H1 (cell line): ENCODE results near the gene UIMC1. TPM values are rescaled to one million over a fixed set of nuclear protein-coding genes. Genes with fewer than 3 reads are reported as not detected.

Source experiments
- CTCF ChIA-PET: fragments of 300-600 bp; sonication (Branson Sonifier 250); formaldehyde crosslinking; loops from one replicate; lab custom pipeline; 2021; ENCODE audit not compliant: partially characterized antibody; lab: Charles Lee
- POLR2A ChIA-PET: fragments of 300-600 bp; sonication (Branson Sonifier 250); formaldehyde crosslinking; loops from one replicate; lab custom pipeline; 2021; ENCODE audit warnings: inconsistent platforms; ENCODE audit not compliant: partially characterized antibody; lab: Charles Lee
- DNase-seq, 2 experiments: peaks; one replicate each; pipeline versions ENCODE4 v3.0.0 to v3.0.0-alpha.2; 2010 to 2022; ENCODE audit warnings: low spot score in 2 of 2, low read depth in 1 of 2, mixed read lengths in 1 of 2
- FAIRE-seq: peaks from 2 replicates; lab custom pipeline; 2011; peaks lifted over from hg19 to GRCh38; lab: Jason Lieb, UNC
- H2AFZ ChIP-seq: 2 replicates; pipeline ENCODE4 v1.8.1; 2012; ENCODE audit warnings: low read length, inconsistent platforms
- H2AK5ac ChIP-seq: 2 replicates; pipeline ENCODE4 v1.6.1; 2013; ENCODE audit warnings: low read depth, low read length
- H2BK120ac ChIP-seq: replicated peaks from 2 replicates; pipeline ENCODE3; 2013; ENCODE audit warnings: low read depth, low read length, inconsistent platforms
- H2BK12ac ChIP-seq: 2 replicates; pipeline ENCODE4 v1.6.1; 2013; ENCODE audit warnings: low read depth, low read length
- H2BK15ac ChIP-seq: 2 replicates; pipeline ENCODE4 v1.6.1; 2013; ENCODE audit warnings: low read length
- H2BK20ac ChIP-seq: 2 replicates; pipeline ENCODE4 v1.6.1; 2013; ENCODE audit warnings: low read length
- H2BK5ac ChIP-seq: 2 replicates; pipeline ENCODE4 v1.6.1; 2013; ENCODE audit warnings: low read depth, low read length
- H3K14ac ChIP-seq: 2 replicates; pipeline ENCODE4 v1.6.1; 2013; ENCODE audit warnings: inconsistent platforms; ENCODE audit not compliant: insufficient read length
- H3K18ac ChIP-seq: 2 replicates; pipeline ENCODE4 v1.6.1; 2013; ENCODE audit warnings: low read length; ENCODE audit errors: extremely low read depth
- H3K23ac ChIP-seq: 2 replicates; pipeline ENCODE4 v1.6.1; 2013; ENCODE audit warnings: inconsistent platforms; ENCODE audit not compliant: insufficient read length
- H3K23me2 ChIP-seq: 2 replicates; pipeline ENCODE4 v1.6.1; 2013; ENCODE audit warnings: low read depth, low read length
- H3K27ac ChIP-seq: 2 replicates; pipeline ENCODE4 v1.6.1; 2011; ENCODE audit warnings: low read depth, low read length, inconsistent platforms
- H3K27me3 ChIP-seq, 4 experiments: replicated peaks in 1 of 4; 1 replicate in 1 of 4; 2 replicates in 3 of 4; pipeline versions ENCODE4 v1.6.1 to v1.8.1; 2011 to 2013; ENCODE audit warnings: low read length in 3 of 4, mild to moderate bottlenecking in 3 of 4, inconsistent platforms in 2 of 4, mixed read lengths in 2 of 4, moderate library complexity in 1 of 4; ENCODE audit not compliant: control insufficient read depth in 3 of 4, insufficient read depth in 3 of 4; ENCODE audit errors: extremely low read depth in 1 of 4
- H3K36me3 ChIP-seq, 4 experiments: 2 replicates each; pipeline versions ENCODE4 v1.6.1 to v1.8.1; 2011 to 2013; ENCODE audit warnings: mild to moderate bottlenecking in 4 of 4, low read length in 3 of 4, moderate library complexity in 2 of 4, control low read depth in 1 of 4, inconsistent platforms in 1 of 4; ENCODE audit not compliant: insufficient read depth in 4 of 4, control insufficient read depth in 2 of 4
- H3K4ac ChIP-seq: replicated peaks from 2 replicates; pipeline ENCODE3; 2013; ENCODE audit warnings: low read length, low read depth, mixed read lengths, inconsistent platforms; ENCODE audit not compliant: insufficient read length
- H3K4me1 ChIP-seq, 4 experiments: replicated peaks in 1 of 4; 1 replicate in 1 of 4; 2 replicates in 3 of 4; pipeline versions ENCODE4 v1.6.1 to v1.8.1; 2011 to 2013; ENCODE audit warnings: low read length in 3 of 4, inconsistent platforms in 2 of 4, mixed read lengths in 1 of 4; ENCODE audit not compliant: insufficient read depth in 4 of 4, control insufficient read depth in 3 of 4
- H3K4me2 ChIP-seq, 2 experiments: 2 replicates each; pipeline versions ENCODE4 v1.6.1 to v1.8.1; 2011 to 2013; ENCODE audit warnings: low read depth in 2 of 2, low read length in 2 of 2, control low read depth in 1 of 2, inconsistent platforms in 1 of 2, mild to moderate bottlenecking in 1 of 2; ENCODE audit not compliant: insufficient read depth in 1 of 2
- H3K4me3 ChIP-seq, 4 experiments: fragments of 200-600, 300-600 bp in 1 of 4; sonication (generic), shearing (Covaris generic), sonication (Bioruptor Twin) in 1 of 4; 2 replicates each; pipeline versions ENCODE4 v1.5.1 to v1.8.1; 2011 to 2016; ENCODE audit warnings: low read length in 4 of 4, low read depth in 3 of 4, control low read depth in 2 of 4, inconsistent platforms in 2 of 4, mild to moderate bottlenecking in 2 of 4, mixed read lengths in 1 of 4, moderate library complexity in 1 of 4; ENCODE audit not compliant: insufficient read depth in 2 of 4; ENCODE audit errors: extremely low read depth in 1 of 4
- H3K56ac ChIP-seq: replicated peaks from 2 replicates; pipeline ENCODE3; 2013; ENCODE audit warnings: low read depth, mild to moderate bottlenecking, mixed read lengths, low read length, inconsistent platforms; ENCODE audit not compliant: insufficient read length
- H3K79me1 ChIP-seq: 2 replicates; pipeline ENCODE4 v1.6.1; 2013; ENCODE audit warnings: low read depth, low read length, control low read depth
- H3K79me2 ChIP-seq, 2 experiments: 2 replicates each; pipeline versions ENCODE4 v1.6.1 to v1.8.1; 2012 to 2013; ENCODE audit warnings: low read length in 2 of 2, mild to moderate bottlenecking in 2 of 2, inconsistent platforms in 1 of 2; ENCODE audit not compliant: insufficient read depth in 2 of 2, control insufficient read depth in 1 of 2
- H3K9ac ChIP-seq, 4 experiments: replicated peaks in 1 of 4; 1 replicate in 1 of 4; 2 replicates in 3 of 4; pipeline versions ENCODE4 v1.6.1 to v1.8.1; 2011 to 2013; ENCODE audit warnings: low read depth in 3 of 4, low read length in 3 of 4, control low read depth in 2 of 4, mild to moderate bottlenecking in 2 of 4, moderate library complexity in 2 of 4, inconsistent platforms in 1 of 4; ENCODE audit errors: extremely low read depth in 1 of 4
- H3K9me3 ChIP-seq, 2 experiments: 2 replicates each; pipeline versions ENCODE4 v1.6.1 to v1.8.1; 2012 to 2013; ENCODE audit warnings: mild to moderate bottlenecking in 2 of 2, moderate library complexity in 2 of 2, control low read depth in 1 of 2, inconsistent platforms in 1 of 2, low read depth in 1 of 2, low read length in 1 of 2, mixed read lengths in 1 of 2; ENCODE audit not compliant: insufficient read depth in 2 of 2
- H4K20me1 ChIP-seq, 2 experiments: replicated peaks in 1 of 2; 2 replicates each; pipeline versions ENCODE3 to v1.8.1; 2011 to 2013; ENCODE audit warnings: inconsistent platforms in 2 of 2, low read length in 2 of 2, mild to moderate bottlenecking in 1 of 2; ENCODE audit not compliant: insufficient read depth in 2 of 2, control insufficient read depth in 1 of 2
- H4K5ac ChIP-seq: 2 replicates; pipeline ENCODE4 v1.6.1; 2013; ENCODE audit warnings: low read length, low read depth, mixed read lengths, inconsistent platforms; ENCODE audit not compliant: insufficient read length
- H4K8ac ChIP-seq: 2 replicates; pipeline ENCODE4 v1.8.0; 2013; ENCODE audit warnings: mild to moderate bottlenecking, moderate library complexity, low read length, inconsistent platforms; ENCODE audit not compliant: insufficient read depth; ENCODE audit errors: extremely low read depth
- H4K91ac ChIP-seq: replicated peaks from 2 replicates; pipeline ENCODE3; 2013; ENCODE audit warnings: low read length, mixed read lengths, inconsistent platforms; ENCODE audit not compliant: insufficient read length
- BRCA1 ChIP-seq: IDR thresholded peaks from 2 replicates; pipeline ENCODE4 v1.6.1; 2012; ENCODE audit warnings: low read depth, low read length, improper control_type of control experiment
- CBX8 ChIP-seq: fragments of 300-800, 300-1000 bp; sonication (generic); IDR thresholded peaks from 2 replicates; pipeline ENCODE4 v1.7.1; 2016; ENCODE audit warnings: low read depth, low read length, borderline replicate concordance
- CHD2 ChIP-seq: IDR thresholded peaks from 2 replicates; pipeline ENCODE4 v1.6.1; 2012; ENCODE audit warnings: low read length, improper control_type of control experiment
- CTBP2 ChIP-seq: IDR thresholded peaks from 2 replicates; pipeline ENCODE4 v1.7.0; 2011; ENCODE audit warnings: borderline replicate concordance, mild to moderate bottlenecking, moderate library complexity, mixed read lengths, low read length; ENCODE audit not compliant: insufficient read depth, insufficient read length
- PHF8 ChIP-seq: fragments of 200-600 bp; sonication (generic); conservative IDR thresholded peaks from 2 replicates; pipeline ENCODE4 v1.7.1; 2012; ENCODE audit warnings: low read depth, mild to moderate bottlenecking, inconsistent platforms, low read length, moderate library complexity
- RBBP5 ChIP-seq: IDR thresholded peaks from 2 replicates; pipeline ENCODE4 v1.7.1; 2012; ENCODE audit warnings: low read depth, mild to moderate bottlenecking, inconsistent platforms, low read length, moderate library complexity, borderline replicate concordance
- SAP30 ChIP-seq: fragments of 300-600 bp; sonication (generic); IDR thresholded peaks from 2 replicates; pipeline ENCODE4 v1.7.1; 2012; ENCODE audit warnings: low read length, moderate library complexity, mild to moderate bottlenecking, inconsistent platforms; ENCODE audit not compliant: insufficient read depth, insufficient replicate concordance
- SIN3A ChIP-seq, 2 experiments: IDR thresholded peaks in 1 of 2; conservative IDR thresholded peaks in 1 of 2; 2 replicates each; pipeline ENCODE4 v1.6.1; 2011 to 2012; ENCODE audit warnings: low read length in 2 of 2, improper control_type of control experiment in 1 of 2, low read depth in 1 of 2, mild to moderate bottlenecking in 1 of 2
- SIX5 ChIP-seq: IDR thresholded peaks from 2 replicates; pipeline ENCODE4 v1.6.1; 2011; ENCODE audit warnings: mild to moderate bottlenecking, low read depth, low read length
- SP2 ChIP-seq: IDR thresholded peaks from 2 replicates; pipeline ENCODE4 v1.6.1; 2012; ENCODE audit warnings: mild to moderate bottlenecking, low read length, inconsistent platforms
- TAF1 ChIP-seq: IDR thresholded peaks from 2 replicates; pipeline ENCODE4 v1.6.1; 2011; ENCODE audit warnings: mild to moderate bottlenecking, low read depth, low read length
- TEAD4 ChIP-seq: IDR thresholded peaks from 2 replicates; pipeline ENCODE4 v1.6.1; 2012; ENCODE audit warnings: low read depth, low read length, inconsistent platforms, mixed read lengths
- WGBS, 2 experiments: shearing (Covaris generic) in 1 of 2; methylation state at CpG; one replicate each; pipeline versions ENCODE4 v1.1.6 to v1.1.7; 2013 to 2015; ENCODE audit warnings: low lambda C conversion rate in 2 of 2, mixed read lengths in 2 of 2, inconsistent platforms in 1 of 2, low coverage in 1 of 2, missing lambda C conversion rate in 1 of 2; ENCODE audit not compliant: insufficient replicate concordance in 2 of 2, insufficient coverage in 1 of 2, insufficient read length in 1 of 2; ENCODE audit errors: extremely low coverage in 1 of 2, missing lambda C conversion rate in 1 of 2; 5-methylcytosine and 5-hydroxymethylcytosine counted together
- polyA plus RNA-seq, 7 experiments: library from polyadenylated mRNA; depleted of rRNA in 3 of 7; stranded (reverse) in 5 of 7; unstranded in 2 of 7; fragments of >200 nt in 5 of 7; fragments of 200-250 nt in 2 of 7; gene quantifications; 1 replicate in 5 of 7; 2 replicates in 1 of 7; 4 replicates in 1 of 7; pipeline versions ENCODE4 v1.2.1 to v1.2.3, GENCODE V29; 2011 to 2013; ENCODE audit warnings: missing spikeins in 2 of 7, mixed read lengths in 2 of 7
- total RNA-seq: library from RNA; stranded (reverse); fragmentation: NEBNext Ultra II Directional; extraction: Animal tissue kit (Norgen Biotek cat#: 25700); gene quantifications from 2 replicates; pipeline ENCODE4 v1.2.1, GENCODE V29; 2021

UIMC1 gene
- total and polyA plus RNA-seq, 2 of the 8 experiments (the other 6 are each of a cell fraction or from before 2014, with no cell fraction given), result 12.8 to 43.7 TPM

- CTCF ChIA-PET, result interaction anchor here (0.8 to 1.9 kb wide), 5 partner anchors 10 to 230 kb away, joined by 3 to 6 read pairs (median 3); no protein-coding TSS in a partner anchor
- POLR2A ChIA-PET, result interaction anchor here (1.1 to 1.2 kb wide), 2 partner anchors 10 to 14 kb away, joined by 3 to 4 read pairs; no protein-coding TSS in a partner anchor
- Histone ChIP-seq H3K27ac (no peak overlapping the region), H4K5ac (no peak overlapping the region), H3K56ac (no peak overlapping the region), H3K4me1 (no peaks in the 10 kb centered on the region), H3K27me3 (no peaks in the 10 kb centered on the region), H3K79me2 (no peaks in the 10 kb centered on the region), H3K36me3 (no peaks in the 10 kb centered on the region), H2BK15ac (no peak overlapping the region), H3K4ac (no peak overlapping the region), H3K4me3 (no peak overlapping the region), H3K4me2 (no peak overlapping the region), H2AFZ (no peak overlapping the region), H3K23ac (no peak overlapping the region), H2AK5ac (no peak overlapping the region), H4K91ac (no peak overlapping the region), H3K9me3 (no peaks in the 10 kb centered on the region), H3K18ac (no peak overlapping the region; the same call in 1 of the 2 replicates), H4K8ac (no peak overlapping the region), H3K23me2 (no peaks in the 10 kb centered on the region), H2BK5ac (no peak overlapping the region), H2BK20ac (no peak overlapping the region), H2BK12ac (no peak overlapping the region), H3K14ac (no peak overlapping the region), H3K9ac (no peak overlapping the region), H4K20me1 (no peaks in the 10 kb centered on the region), H3K79me1 (no peaks in the 10 kb centered on the region), H2BK120ac (no peak overlapping the region)
- TF ChIP-seq RBBP5 (no peak), BRCA1 (no peak), CTBP2 (no peak), SP2 (no peak), TAF1 (no peak), SAP30 (no peak), PHF8 (no peak), TEAD4 (no peak), CBX8 (no peak), CHD2 (no peak), SIX5 (no peak), SIN3A (conservative IDR thresholded peaks at IDR 0.05 in 1 of 2, IDR thresholded peaks at IDR 0.05 in 1 of 2; ENCODE audit: low read depth in 1 of 2, low read length in 2 of 2) (no peak)
- WGBS, 2 experiments, result 89% methylated on average over 9 of the region's 9 CpGs; no CpG with 5 or more reads in 1 of the 2 experiments
- FAIRE-seq (no peak), DNase-seq (no peak)
Observed at GRCh38 chr5:176891331-176891958, 115.1 kb downstream of the UIMC1 start.
